Measurements from ENCODE around the gene RNU1-1.
"Not testable (repeated sequence)": the region's sequence is repeated elsewhere in the genome, so short reads cannot be mapped to it uniquely, and the experiment has no call there.

Gene RNU1-1

DNA sequence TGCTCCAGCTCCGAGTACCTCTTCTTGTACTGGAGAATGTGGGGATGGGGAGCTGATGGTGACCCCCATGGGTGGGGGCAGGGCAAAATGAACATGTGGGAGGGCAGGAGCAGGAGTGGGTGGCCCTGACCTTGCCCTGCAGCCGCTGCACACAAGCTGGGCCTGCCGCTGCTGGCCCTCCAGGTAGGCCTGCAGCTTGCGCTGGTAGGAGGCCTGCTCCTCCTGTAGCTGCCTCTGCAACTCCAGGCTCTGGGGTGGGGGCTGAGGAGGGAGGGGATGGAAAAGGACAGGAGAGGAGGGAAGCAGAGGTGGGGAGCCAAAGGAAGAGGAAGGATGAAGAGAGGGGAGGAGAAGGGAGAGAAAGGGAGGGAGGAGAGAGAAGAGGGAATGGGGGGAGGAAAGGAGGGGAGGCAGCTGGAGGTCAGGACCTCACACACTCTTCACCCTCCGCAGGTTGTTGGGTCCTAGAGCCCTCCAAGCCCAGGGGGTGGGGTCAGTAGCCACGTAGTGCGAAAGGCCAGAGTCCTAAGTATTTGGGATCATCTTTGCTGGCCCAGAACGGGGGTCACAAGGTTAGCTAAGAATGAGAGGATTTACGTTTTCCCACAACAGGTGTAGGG lies 22.9 kb downstream of the RNU1-1 start:
- DNase-seq, result no peak

DNA sequence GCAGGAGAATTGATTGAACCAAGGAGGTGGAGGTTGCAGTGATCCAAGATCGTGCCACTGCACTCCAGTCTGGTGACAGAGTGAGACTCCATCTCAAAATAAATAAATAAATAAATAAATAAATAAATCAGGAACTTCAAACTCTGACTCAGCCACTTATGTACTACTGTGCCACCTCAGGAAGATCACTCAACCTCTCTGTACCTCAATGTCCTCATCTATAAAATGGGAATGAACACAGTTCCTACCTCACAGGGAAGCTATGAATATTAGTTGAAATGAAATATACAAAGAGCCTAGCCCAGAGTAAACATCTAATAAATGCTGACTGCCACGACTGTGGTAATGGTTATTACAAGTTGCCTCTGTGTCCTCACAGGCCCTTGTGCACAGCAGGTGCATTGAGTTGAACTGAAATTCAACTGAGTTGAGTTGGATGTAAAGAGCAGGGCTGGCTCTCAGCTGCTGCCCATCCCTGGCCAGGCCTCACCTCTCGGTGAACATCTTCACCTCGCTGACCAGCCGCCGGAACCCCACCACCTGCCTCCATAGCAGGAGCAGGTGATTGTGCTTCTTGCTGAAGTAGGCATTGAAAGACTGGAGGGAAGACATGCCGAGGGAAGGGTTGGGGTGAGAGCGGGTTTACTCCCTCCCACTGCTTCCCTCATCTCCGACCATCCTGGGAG lies 24.7 kb downstream of the RNU1-1 start:
- DNase-seq, result not testable (repeated sequence)

- DNase-seq, result not testable (repeated sequence)
Measured at GRCh38 chr1:16487011-16487410, 27.1 kb downstream of the RNU1-1 start.

DNA sequence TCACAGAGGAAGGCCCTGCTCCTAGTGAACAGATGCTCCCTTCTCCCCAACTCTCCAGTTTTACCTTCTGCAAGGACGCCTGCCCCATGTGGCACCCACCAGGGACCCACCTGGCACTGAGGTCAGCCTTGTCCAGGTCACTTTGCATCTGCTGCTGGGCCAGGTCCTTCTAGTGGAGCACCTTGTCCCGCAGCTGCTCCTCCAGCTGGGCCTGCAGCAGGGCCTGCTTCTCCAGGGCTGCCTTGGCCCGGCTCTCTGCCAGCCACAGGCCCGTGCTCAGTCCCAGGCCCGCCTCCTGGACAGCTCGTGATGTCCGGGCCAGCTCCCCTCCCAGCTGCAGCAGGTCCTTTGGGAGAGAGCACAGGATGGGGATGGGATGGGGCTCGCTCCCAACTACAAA lies 27.8 kb downstream of the RNU1-1 start:
- DNase-seq, result not testable (repeated sequence)

DNA sequence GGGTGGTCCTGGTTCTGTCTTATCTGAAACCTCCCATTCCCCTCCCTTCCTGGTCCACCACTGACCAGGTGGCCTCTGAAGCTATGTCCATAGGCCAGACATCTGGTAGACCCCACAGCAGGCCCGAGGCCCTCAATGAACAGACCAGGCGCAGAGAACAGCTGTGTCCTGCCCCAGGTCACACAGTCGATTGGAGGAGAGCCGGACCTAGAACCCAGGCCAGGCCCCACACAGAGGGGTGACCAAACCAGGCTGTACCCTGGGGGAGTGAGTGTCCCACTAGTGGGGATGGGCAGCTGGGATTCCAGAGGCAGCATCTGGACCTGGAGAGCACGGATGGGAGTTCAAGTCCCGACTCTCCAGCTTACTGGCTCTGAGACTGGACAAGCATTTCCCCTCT lies 29.2 kb downstream of the RNU1-1 start:
- DNase-seq, result no peak

- DNase-seq, result no peak
Measured at GRCh38 chr1:16484501-16484835, 29.6 kb downstream of the RNU1-1 start.

DNA sequence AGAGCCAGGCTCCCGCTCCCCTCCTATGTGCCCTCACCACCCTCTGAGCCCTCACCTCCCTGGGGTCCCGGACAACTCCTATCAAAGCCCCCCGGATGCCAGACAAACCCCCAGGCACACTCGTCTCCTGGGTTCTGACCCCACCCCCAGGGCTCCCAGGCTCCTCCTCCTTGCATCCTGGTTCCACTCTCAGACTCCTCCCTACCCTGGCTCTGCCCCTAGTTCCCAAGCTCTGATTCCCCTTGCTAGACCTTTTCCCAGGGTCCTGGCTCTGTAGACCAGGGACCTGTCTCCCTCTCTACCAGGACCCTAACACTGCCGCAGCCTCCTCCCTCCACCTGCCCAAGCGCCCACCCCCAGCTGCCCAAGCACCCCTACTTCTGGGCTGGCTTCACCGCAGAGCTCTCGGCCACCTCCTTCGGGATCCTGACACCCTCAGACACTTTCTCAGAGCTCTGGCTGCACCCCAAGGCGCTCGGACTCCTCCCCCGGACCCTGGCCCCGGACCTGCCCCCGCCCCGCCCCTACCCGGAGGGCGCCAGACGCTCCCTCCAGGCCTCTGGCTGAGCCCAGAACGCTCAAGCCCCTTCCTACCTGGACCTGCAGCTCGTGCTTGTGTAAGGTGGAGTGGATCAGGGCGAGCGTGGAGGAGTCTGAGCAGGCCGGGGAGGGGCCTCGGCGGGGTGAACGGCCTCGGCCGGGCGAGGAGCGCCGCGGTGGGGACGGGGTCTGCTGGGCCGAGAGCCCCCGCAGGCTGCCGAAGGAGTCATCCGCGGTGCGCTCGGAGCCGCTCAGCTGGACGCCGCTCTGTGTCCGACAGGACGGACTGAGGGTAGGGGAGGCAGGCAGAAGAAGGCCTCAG lies 30.2 kb downstream of the RNU1-1 start:
- DNase-seq, result not testable (repeated sequence)

DNA sequence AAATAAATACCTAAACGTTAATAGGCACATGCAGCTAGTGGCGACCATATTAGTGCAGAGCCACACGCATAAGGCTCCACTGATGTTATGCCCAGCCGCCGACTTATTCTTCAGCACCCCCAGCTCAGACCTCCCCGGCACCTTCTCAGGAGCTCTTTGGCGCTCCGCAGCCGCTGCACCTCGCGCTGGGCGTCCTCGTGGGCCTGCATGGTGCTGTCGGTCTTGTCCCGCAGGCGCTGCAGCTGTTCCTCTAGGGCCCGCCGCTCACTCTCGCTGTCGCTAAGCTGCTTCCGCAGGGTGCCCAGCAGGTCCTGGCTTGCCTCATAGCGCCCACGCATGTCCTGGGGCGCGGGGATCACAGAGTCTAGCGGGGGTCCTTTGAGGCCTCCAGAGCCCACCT lies 30.9 kb downstream of the RNU1-1 start:
- not testable (repeated sequence) for DNase-seq

GRCh38 chr1:16478091-16478490 lies 36.0 kb downstream of the RNU1-1 start:
- DNase-seq, result no peak

DNA sequence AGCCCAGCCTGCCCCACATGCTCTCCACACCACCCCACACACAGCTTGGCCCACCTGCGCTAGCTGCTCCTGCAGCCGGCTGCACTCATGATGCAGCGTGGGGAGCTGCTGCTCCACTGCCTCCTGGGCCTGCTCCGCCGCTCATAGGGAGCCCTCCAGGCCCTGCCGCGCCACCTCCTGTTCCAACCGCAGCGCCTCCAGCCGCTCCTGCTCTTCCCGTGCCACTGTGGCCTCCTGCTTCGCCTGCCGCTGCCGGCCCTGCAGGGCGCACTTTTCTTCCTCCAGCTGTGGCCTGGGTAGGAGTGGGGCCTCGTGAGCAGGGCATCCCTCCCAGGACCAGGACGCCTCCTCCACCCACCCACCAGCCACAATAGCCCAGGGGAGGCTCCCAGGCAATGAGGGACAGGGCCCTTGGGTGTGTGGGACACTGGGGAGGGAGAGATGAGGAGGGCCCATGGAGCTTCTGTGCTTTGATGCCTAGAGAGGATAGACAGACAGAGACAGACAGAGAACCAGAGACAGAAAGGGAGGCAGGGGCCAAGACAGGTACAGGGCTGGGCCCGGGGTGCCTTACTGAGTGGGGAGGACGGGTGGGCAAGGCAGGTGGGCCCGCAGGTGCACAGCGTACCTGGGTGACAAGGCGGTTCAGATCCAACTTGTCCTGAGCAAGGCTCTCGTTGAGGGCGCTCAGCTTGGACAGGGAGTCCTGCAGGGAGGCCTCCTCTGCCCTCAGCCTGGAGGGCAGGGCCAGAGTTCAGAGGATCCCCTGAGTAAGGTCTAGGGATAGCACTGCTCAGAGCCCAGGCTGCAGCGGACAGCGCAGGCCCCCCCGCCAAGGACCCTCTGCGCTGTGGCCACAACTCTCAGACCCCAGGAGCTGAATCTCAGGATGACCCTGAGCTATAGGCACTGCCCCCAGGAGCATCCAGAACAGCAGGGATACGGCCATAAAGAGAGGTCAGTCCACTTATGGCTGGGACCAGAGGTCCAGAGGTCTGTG lies 38.0 kb downstream of the RNU1-1 start:
- not testable (repeated sequence) for DNase-seq

- DNase-seq, result not testable (repeated sequence)
Measured at GRCh38 chr1:16474891-16475290, 39.2 kb downstream of the RNU1-1 start.

DNA sequence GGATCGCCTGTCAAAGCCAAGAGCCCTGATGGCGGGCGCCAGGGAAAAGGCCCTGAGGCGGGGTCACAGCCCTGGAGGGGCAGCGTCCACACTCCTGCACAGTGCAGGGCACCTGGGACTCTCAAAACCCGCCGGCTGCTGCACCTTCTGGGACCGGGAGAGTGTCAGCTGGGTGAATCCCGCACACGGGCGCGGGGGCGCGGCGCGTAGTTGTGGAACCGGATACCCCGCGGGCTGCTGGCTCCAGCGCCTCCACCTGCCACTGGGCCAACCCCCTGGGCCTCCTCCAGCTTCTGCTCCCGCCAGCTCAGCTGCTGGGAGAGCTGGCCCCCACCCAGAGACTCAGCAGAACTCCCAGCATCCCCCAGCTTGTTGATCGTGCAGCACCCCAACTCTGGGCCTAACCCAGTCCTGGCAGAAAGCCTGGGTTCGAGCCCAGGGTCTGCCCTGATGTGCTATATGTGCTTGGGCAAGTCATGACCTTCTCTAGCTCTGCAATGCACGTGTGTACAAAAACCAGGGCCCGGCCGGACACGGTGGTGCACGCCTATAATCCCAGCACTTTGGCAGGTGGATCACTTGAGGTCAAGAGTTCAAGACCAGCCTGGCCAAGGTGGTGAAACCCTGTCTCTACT lies 39.8 kb downstream of the RNU1-1 start:
- DNase-seq, result no peak

DNA sequence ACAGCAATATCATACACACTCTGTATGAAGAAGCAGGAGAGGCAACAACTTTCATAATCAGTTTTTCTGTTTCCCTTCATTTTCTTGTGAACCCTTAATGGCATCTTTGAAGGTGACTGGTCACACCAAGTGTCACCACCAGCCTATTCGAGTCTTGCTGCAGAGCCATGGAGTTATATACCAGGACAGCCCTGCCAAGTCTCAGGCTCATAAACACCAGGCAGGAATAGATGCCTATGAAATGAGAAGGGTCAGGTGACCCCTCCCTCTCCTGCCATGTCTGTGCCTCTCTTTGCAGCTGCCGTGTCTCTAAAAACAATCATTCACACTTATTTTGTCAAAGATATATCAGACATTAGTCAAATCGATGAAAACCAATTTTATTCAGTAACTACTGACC lies 45.5 kb downstream of the RNU1-1 start:
- no peak for DNase-seq

DNA sequence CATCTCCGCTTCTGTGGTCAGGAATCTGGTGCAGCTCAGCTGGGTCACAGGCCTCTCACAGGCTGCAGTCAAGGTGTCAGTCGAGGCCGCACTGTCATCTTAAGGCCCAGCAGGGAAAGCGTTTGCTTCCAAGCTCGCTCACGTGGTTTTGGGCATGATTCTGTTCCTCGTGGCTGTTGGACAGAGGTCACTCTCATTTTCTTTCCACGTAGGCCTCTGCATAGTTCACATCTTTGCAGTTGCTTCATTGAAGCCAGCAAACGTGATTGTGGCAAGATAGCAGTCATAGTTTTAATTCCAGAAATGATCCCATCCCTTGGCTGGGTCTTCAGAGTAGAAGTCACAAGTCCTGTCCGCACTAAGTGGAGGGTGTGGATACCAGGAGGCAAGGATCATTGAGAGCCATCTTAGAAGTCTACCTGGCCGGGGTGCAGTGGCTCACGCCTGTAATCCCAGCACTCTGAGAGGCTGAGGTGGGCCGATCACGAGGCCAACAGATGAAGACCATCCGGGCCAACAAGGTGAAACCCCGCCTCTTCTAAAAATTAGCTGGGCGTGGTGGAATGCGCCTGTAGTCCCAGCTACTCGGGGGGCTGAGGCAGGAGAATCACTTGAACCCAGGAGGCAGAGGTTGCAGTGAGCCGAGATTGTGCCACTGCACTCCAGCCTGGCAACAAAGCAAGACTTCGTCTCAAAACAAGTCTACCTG lies 49.0 kb downstream of the RNU1-1 start:
- DNase-seq, result no peak
